ENCODE data around the gene B4GALNT4. TPM values are rescaled to one million over a fixed set of nuclear protein-coding genes. Genes with fewer than 3 reads are reported as not detected.
A peak's percentile ranks its signal among the peaks of the same experiment; 100 is the strongest.

B4GALNT4 gene
- total RNA-seq, 1 experiment from 2014 or later: 88.0 TPM

GRCh38 chr11:396511-396947, 27.2 kb downstream of the B4GALNT4 start (continued):
- TF ChIP-seq ZBTB43 (CRISPR knock-in tag; IDR thresholded peaks at IDR 0.05): no peak
- no peak for TF ChIP-seq NR3C1 (CRISPR knock-in tag; conservative IDR thresholded peaks at IDR 0.05; ENCODE audit: low read depth)
- TF ChIP-seq MYBL2 (CRISPR knock-in tag; IDR thresholded peaks at IDR 0.05): no peak

- peaks cover 11% of the 10 kb centered on the region for H3K36me3 Mint-ChIP-seq
- peak; percentile 1; the same call in 1 of the 2 replicates for TF ChIP-seq HMGXB4 (CRISPR knock-in tag; IDR thresholded peaks at IDR 0.05)
- TF ChIP-seq JAZF1 (CRISPR knock-in tag; IDR thresholded peaks at IDR 0.05): no peak
- peak; percentile 22; the same call in 1 of the 2 replicates for TF ChIP-seq GABPB1 (CRISPR knock-in tag; IDR thresholded peaks at IDR 0.05)
- H3K27ac Mint-ChIP-seq: no peak overlapping the region
- ChIA-PET POLR2A (interaction anchor here (1.1 kb wide), 1 partner anchor 19 kb away, joined by 3 read pairs; no protein-coding TSS in a partner anchor), CTCF (interaction anchor here (0.8 to 1.7 kb wide), 9 partner anchors 10 to 329 kb away, joined by 3 to 13 read pairs (median 5); partner anchors contain the start of genes ANO9 and PTDSS2)
- peaks cover 6% of the 10 kb centered on the region for H3K4me1 Mint-ChIP-seq
- peaks cover 3% of the 10 kb centered on the region; the same call in 1 of the 2 replicates for H3K9me3 Mint-ChIP-seq
- H3K4me3 Mint-ChIP-seq: no peak overlapping the region
- peaks cover 8% of the 10 kb centered on the region for H3K27me3 Mint-ChIP-seq (ENCODE audit: low read depth)
- ATAC-seq: no peak
- DNase-seq (ENCODE audit: low spot score): no peak
Observed at GRCh38 chr11:396948-397548, 27.7 kb downstream of the B4GALNT4 start.

- Mint-ChIP-seq H3K27ac (no peak overlapping the region), H3K4me1 (peaks cover 2% of the 10 kb centered on the region), H3K36me3 (peaks cover 11% of the 10 kb centered on the region), H3K27me3 (ENCODE audit: low read depth) (peaks cover 8% of the 10 kb centered on the region), H3K9me3 (peaks cover 3% of the 10 kb centered on the region; the same call in 1 of the 2 replicates), H3K4me3 (no peak overlapping the region)
- DNase-seq (ENCODE audit: low spot score) (no peak), ATAC-seq (no peak)
- POLR2A ChIA-PET: no interaction called here
- CTCF ChIA-PET: no interaction called here
- TF ChIP-seq ZNF396 (CRISPR knock-in tag; IDR thresholded peaks at IDR 0.05; ENCODE audit: borderline replicate concordance) (no peak), NFE2L1 (CRISPR knock-in tag; IDR thresholded peaks at IDR 0.05) (no peak), ZNF512 (CRISPR knock-in tag; IDR thresholded peaks at IDR 0.05; ENCODE audit: borderline replicate concordance) (no peak), USF1 (CRISPR knock-in tag; IDR thresholded peaks at IDR 0.05) (no peak), RELA (CRISPR knock-in tag; IDR thresholded peaks at IDR 0.05; ENCODE audit: borderline replicate concordance) (no peak), HMGXB4 (CRISPR knock-in tag; IDR thresholded peaks at IDR 0.05) (no peak), FOXP4 (CRISPR knock-in tag; IDR thresholded peaks at IDR 0.05) (no peak), PRDM15 (CRISPR knock-in tag; IDR thresholded peaks at IDR 0.05) (no peak), ATF2 (CRISPR knock-in tag; IDR thresholded peaks at IDR 0.05; ENCODE audit: borderline replicate concordance, low read depth) (no peak), ZMAT4 (CRISPR knock-in tag; IDR thresholded peaks at IDR 0.05) (no peak), JUN (CRISPR knock-in tag; IDR thresholded peaks at IDR 0.05) (no peak)
Observed at GRCh38 chr11:398826-399225, 29.5 kb downstream of the B4GALNT4 start.

Measured in WTC11 (cell line).